OCI-LY7 (cell line): Measurements from ENCODE around the gene TMEM44.

ENCODE experiments used
- EZH2phosphoT487 ChIP-seq: fragments of 200-600 bp; sonication (generic); IDR thresholded peaks from 2 replicates; pipeline ENCODE4 v1.6.1; 2018; ENCODE audit warnings: low read depth, borderline replicate concordance, mild to moderate bottlenecking, mixed run types, antibody characterized with exemption, low read length, moderate library complexity, mixed read lengths
- TF ChIP-seq, protein P1 (sequence below): fragments of 200-600 bp; sonication (generic); conservative IDR thresholded peaks from 2 replicates; pipeline ENCODE4 v1.5.1; 2014; ENCODE audit warnings: mild to moderate bottlenecking, antibody characterized with exemption, low read length, moderate library complexity, mixed read lengths

DNA sequence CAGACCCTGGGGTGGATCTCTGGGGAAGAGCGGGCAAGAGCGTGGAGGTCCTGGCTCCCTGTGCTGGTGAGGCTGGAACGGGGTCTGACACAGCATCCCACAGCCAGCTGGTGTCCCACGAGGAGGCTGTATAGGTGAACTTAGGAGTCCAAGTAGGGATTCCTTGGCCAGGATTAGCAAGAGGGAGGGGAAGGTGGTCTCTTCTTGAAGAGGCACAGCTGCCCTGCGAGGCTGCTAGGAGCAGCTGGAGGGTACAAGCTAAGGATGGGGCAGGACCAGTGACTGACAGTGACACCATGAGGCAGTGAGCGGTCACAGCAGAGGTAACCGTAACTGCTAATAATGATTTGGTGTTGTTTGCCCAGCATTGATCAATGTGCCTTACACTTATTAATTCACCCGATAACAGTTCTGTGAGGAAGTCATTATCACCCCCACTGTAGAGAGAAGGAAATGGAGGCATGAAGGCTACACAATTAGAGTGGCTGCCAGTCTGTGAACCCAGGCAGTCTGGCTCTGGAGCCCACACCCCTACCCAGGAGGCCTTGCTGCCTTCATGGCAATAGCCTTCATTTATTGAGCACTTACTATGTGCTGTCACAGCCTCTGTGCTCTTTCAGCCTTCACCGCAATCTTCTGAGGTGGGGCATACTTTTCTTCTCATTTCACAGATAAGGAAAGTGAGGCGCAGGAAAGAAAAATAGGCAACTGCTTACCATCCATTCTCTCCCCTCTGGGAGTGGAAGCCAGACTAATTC, 59.4 kb downstream of the TMEM44 start:
- TF ChIP-seq, protein P1, sequence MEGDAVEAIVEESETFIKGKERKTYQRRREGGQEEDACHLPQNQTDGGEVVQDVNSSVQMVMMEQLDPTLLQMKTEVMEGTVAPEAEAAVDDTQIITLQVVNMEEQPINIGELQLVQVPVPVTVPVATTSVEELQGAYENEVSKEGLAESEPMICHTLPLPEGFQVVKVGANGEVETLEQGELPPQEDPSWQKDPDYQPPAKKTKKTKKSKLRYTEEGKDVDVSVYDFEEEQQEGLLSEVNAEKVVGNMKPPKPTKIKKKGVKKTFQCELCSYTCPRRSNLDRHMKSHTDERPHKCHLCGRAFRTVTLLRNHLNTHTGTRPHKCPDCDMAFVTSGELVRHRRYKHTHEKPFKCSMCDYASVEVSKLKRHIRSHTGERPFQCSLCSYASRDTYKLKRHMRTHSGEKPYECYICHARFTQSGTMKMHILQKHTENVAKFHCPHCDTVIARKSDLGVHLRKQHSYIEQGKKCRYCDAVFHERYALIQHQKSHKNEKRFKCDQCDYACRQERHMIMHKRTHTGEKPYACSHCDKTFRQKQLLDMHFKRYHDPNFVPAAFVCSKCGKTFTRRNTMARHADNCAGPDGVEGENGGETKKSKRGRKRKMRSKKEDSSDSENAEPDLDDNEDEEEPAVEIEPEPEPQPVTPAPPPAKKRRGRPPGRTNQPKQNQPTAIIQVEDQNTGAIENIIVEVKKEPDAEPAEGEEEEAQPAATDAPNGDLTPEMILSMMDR: peak; percentile 74
- no peak for TF ChIP-seq EZH2phosphoT487
